HepG2 (cell line): ENCODE results near the gene SPACA4. TPM values are rescaled to one million over a fixed set of nuclear protein-coding genes. Genes with fewer than 3 reads are reported as not detected.

Experiments
- BRD4 ChIP-seq: sonication (generic); formaldehyde crosslinking; IDR thresholded peaks from 2 replicates; pipeline ENCODE4 v1.4.0; 2020; ENCODE audit warnings: missing genetic modification reagents
- HNF4G ChIP-seq, 2 experiments: sonication (generic) in 1 of 2; formaldehyde crosslinking in 1 of 2; IDR thresholded peaks; 2 replicates each; pipeline versions ENCODE4 v1.4.0 to v1.6.1; 2011 to 2020; ENCODE audit warnings: borderline replicate concordance in 2 of 2, low read depth in 2 of 2, mild to moderate bottlenecking in 2 of 2, low read length in 1 of 2, missing genetic modification reagents in 1 of 2, moderate library complexity in 1 of 2
- IRF1 ChIP-seq: sonication (generic); formaldehyde crosslinking; IDR thresholded peaks from 2 replicates; pipeline ENCODE4 v1.4.0; 2020; ENCODE audit warnings: low read depth, mild to moderate bottlenecking, missing genetic modification reagents
- KAT7 ChIP-seq: IDR thresholded peaks from 2 replicates; pipeline ENCODE4 v1.6.1; 2018; ENCODE audit warnings: borderline replicate concordance, missing compliant biosample characterization
- MAFG ChIP-seq: sonication (generic); formaldehyde crosslinking; IDR thresholded peaks from 2 replicates; pipeline ENCODE4 v1.5.1; 2020; ENCODE audit warnings: mild to moderate bottlenecking, missing genetic modification reagents
- MIXL1 ChIP-seq: IDR thresholded peaks from 2 replicates; pipeline ENCODE4 v1.6.1; 2016
- NKX3-1 ChIP-seq: sonication (generic); formaldehyde crosslinking; IDR thresholded peaks from 2 replicates; pipeline ENCODE4 v1.5.0; 2020; ENCODE audit warnings: missing genetic modification reagents
- RFX5 ChIP-seq: IDR thresholded peaks from 2 replicates; pipeline ENCODE4 v1.6.1; 2011; ENCODE audit warnings: low read depth, low read length, improper control_type of control experiment
- SRSF9 ChIP-seq: fragments of 200-400 bp; formaldehyde crosslinking; IDR thresholded peaks from 2 replicates; pipeline ENCODE4 v1.6.1; 2018; ENCODE audit warnings: borderline replicate concordance, mild to moderate bottlenecking, low read depth, low read length; ENCODE audit not compliant: insufficient read depth, poor library complexity, severe bottlenecking
- ZBTB1 ChIP-seq: sonication (generic); formaldehyde crosslinking; IDR thresholded peaks from 2 replicates; pipeline ENCODE4 v1.4.0; 2020; ENCODE audit warnings: missing genetic modification reagents, borderline replicate concordance
- ZBTB7B ChIP-seq: sonication (generic); formaldehyde crosslinking; IDR thresholded peaks from 2 replicates; pipeline ENCODE4 v1.4.0; 2020; ENCODE audit warnings: missing genetic modification reagents
- ZFP36 ChIP-seq: fragments of 150-350 bp; IDR thresholded peaks from 2 replicates; pipeline ENCODE4 v1.6.1; 2018; ENCODE audit warnings: borderline replicate concordance, low read length, low read depth; ENCODE audit not compliant: partially characterized antibody
- ZNF10 ChIP-seq: sonication (generic); formaldehyde crosslinking; IDR thresholded peaks from 2 replicates; pipeline ENCODE4 v1.4.0; 2020; ENCODE audit warnings: mild to moderate bottlenecking, low read depth, missing genetic modification reagents, borderline replicate concordance
- ZNF207 ChIP-seq: fragments of 450-650 bp; IDR thresholded peaks from 2 replicates; pipeline ENCODE4 v1.6.1; 2016; ENCODE audit warnings: antibody characterized with exemption, borderline replicate concordance
- ZNF230 ChIP-seq: sonication (generic); formaldehyde crosslinking; IDR thresholded peaks from 2 replicates; pipeline ENCODE4 v1.4.0; 2020; ENCODE audit warnings: mild to moderate bottlenecking, missing genetic modification reagents
- ZNF253 ChIP-seq: sonication (generic); formaldehyde crosslinking; IDR thresholded peaks from 2 replicates; pipeline ENCODE4 v1.8.0; 2022; ENCODE audit warnings: mild to moderate bottlenecking, missing genetic modification reagents, borderline replicate concordance
- ZNF264 ChIP-seq: sonication (generic); formaldehyde crosslinking; IDR thresholded peaks from 2 replicates; pipeline ENCODE4 v1.4.0; 2020; ENCODE audit warnings: missing genetic modification reagents
- ZNF33B ChIP-seq: sonication (generic); formaldehyde crosslinking; IDR thresholded peaks from 2 replicates; pipeline ENCODE4 v1.5.1; 2020; ENCODE audit warnings: mild to moderate bottlenecking, missing genetic modification reagents
- ZNF567 ChIP-seq: sonication (generic); formaldehyde crosslinking; IDR thresholded peaks from 2 replicates; pipeline ENCODE4 v1.8.1; 2023; ENCODE audit warnings: mild to moderate bottlenecking, missing genetic modification reagents, borderline replicate concordance
- ZNF580 ChIP-seq: IDR thresholded peaks from 2 replicates; pipeline ENCODE4 v1.6.1; 2016; ENCODE audit warnings: low read depth, borderline replicate concordance
- ZNF660 ChIP-seq: sonication (generic); formaldehyde crosslinking; IDR thresholded peaks from 2 replicates; pipeline ENCODE4 v1.5.1; 2020; ENCODE audit warnings: mild to moderate bottlenecking, low read depth, missing genetic modification reagents, borderline replicate concordance
- ZNF788 ChIP-seq: sonication (generic); formaldehyde crosslinking; IDR thresholded peaks from 2 replicates; pipeline ENCODE4 v1.5.0; 2020; ENCODE audit warnings: mild to moderate bottlenecking, missing genetic modification reagents, borderline replicate concordance
- ZNF879 ChIP-seq: sonication (generic); formaldehyde crosslinking; IDR thresholded peaks from 2 replicates; pipeline ENCODE4 v1.8.1; 2023; ENCODE audit warnings: missing genetic modification reagents
- polyA plus RNA-seq, 8 experiments: library from polyadenylated mRNA; depleted of rRNA in 3 of 8; stranded (reverse) in 7 of 8; unstranded in 1 of 8; fragments of >200 nt; fragmentation: Illumina TruSeq in 4 of 8; extraction: Trizol in 4 of 8; gene quantifications; 2 replicates each; pipeline versions ENCODE4 v1.2.1 to v1.2.3, GENCODE V29; 2011 to 2016; ENCODE audit warnings: low read depth in 4 of 8, missing spikeins in 1 of 8, mixed read lengths in 1 of 8; ENCODE audit not compliant: insufficient read depth in 1 of 8
- total RNA-seq, 5 experiments: library from RNA; depleted of rRNA; stranded (reverse); fragments of >200 nt; fragmentation: Illumina TruSeq; extraction: Trizol; gene quantifications; 2 replicates each; pipeline ENCODE4 v1.2.3, GENCODE V29; 2016; ENCODE audit warnings: low read depth in 1 of 5
- TF ChIP-seq, protein P1 (sequence below): sonication (generic); formaldehyde crosslinking; IDR thresholded peaks from 2 replicates; pipeline ENCODE4 v1.8.0; 2022; ENCODE audit warnings: mild to moderate bottlenecking, missing genetic modification reagents, moderate library complexity
- TF ChIP-seq, protein P2 (sequence below): IDR thresholded peaks from 2 replicates; pipeline ENCODE4 v1.6.1; 2016; ENCODE audit warnings: low read depth, control low read depth

The SPACA4 gene
- total and polyA plus RNA-seq, 2 of the 13 experiments (the other 11 are each of a cell fraction or from before 2014, with no cell fraction given) = not detected

GRCh38 chr19:48558018-48558684 lies 48.4 kb upstream of the SPACA4 start (continued):
- TF ChIP-seq ZFP36 (peak; percentile 86), ZNF207 (no peak), NKX3-1 (CRISPR knock-in tag) (no peak), HNF4G (IDR thresholded peaks at IDR 0.05; ENCODE audit: borderline replicate concordance, low read depth, low read length) (peak; percentile 98), HNF4G (CRISPR knock-in tag; IDR thresholded peaks at IDR 0.05; ENCODE audit: borderline replicate concordance, low read depth) (peak; percentile 98), MIXL1 (CRISPR knock-in tag) (no peak), SRSF9 (no peak), MAFG (CRISPR knock-in tag) (no peak), ZNF230 (CRISPR knock-in tag) (no peak; the same call in 1 of the 2 replicates), IRF1 (CRISPR knock-in tag) (no peak), ZNF253 (CRISPR knock-in tag) (peak; percentile 58; the same call in 1 of the 2 replicates), KAT7 (CRISPR knock-in tag) (peak; percentile 87), ZBTB7B (peak; percentile 74; the same call in 1 of the 2 replicates), ZNF660 (CRISPR knock-in tag) (no peak), ZNF567 (CRISPR knock-in tag) (no peak), ZNF10 (CRISPR knock-in tag) (no peak), ZNF264 (CRISPR knock-in tag) (peak; percentile 88), ZNF580 (CRISPR knock-in tag) (peak; percentile 97), ZNF879 (CRISPR knock-in tag) (no peak), RFX5 (no peak), ZNF788 (CRISPR knock-in tag) (peak; percentile 85; the same call in 1 of the 2 replicates), ZNF33B (CRISPR knock-in tag) (no peak), ZBTB1 (CRISPR knock-in tag) (no peak), BRD4 (CRISPR knock-in tag) (peak; percentile 77; the same call in 1 of the 2 replicates)
- TF ChIP-seq, protein P1, sequence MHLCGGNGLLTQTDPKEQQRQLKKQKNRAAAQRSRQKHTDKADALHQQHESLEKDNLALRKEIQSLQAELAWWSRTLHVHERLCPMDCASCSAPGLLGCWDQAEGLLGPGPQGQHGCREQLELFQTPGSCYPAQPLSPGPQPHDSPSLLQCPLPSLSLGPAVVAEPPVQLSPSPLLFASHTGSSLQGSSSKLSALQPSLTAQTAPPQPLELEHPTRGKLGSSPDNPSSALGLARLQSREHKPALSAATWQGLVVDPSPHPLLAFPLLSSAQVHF (CRISPR knock-in tag) = no peak
- TF ChIP-seq, protein P2, sequence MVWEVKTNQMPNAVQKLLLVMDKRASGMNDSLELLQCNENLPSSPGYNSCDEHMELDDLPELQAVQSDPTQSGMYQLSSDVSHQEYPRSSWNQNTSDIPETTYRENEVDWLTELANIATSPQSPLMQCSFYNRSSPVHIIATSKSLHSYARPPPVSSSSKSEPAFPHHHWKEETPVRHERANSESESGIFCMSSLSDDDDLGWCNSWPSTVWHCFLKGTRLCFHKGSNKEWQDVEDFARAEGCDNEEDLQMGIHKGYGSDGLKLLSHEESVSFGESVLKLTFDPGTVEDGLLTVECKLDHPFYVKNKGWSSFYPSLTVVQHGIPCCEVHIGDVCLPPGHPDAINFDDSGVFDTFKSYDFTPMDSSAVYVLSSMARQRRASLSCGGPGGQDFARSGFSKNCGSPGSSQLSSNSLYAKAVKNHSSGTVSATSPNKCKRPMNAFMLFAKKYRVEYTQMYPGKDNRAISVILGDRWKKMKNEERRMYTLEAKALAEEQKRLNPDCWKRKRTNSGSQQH = 0 out of 2 replicates have a peak, but pooled peaks have one; percentile 30
